HepG2 (cell line): ENCODE data around the gene EXOSC9. TPM values are rescaled to one million over a fixed set of nuclear protein-coding genes. Genes with fewer than 3 reads are reported as not detected.

ENCODE experiments used
- CBX2 ChIP-seq, 2 experiments: fragments of 200-600 bp in 1 of 2; sonication (generic); formaldehyde crosslinking in 1 of 2; IDR thresholded peaks; 2 replicates each; pipeline versions ENCODE4 v1.7.0 to v1.8.1; 2018 to 2022; ENCODE audit warnings: low read depth in 2 of 2, low read length in 1 of 2, mild to moderate bottlenecking in 1 of 2, missing genetic modification reagents in 1 of 2
- GFI1 ChIP-seq: sonication (generic); formaldehyde crosslinking; IDR thresholded peaks from 2 replicates; pipeline ENCODE4 v1.5.0; 2020; ENCODE audit warnings: missing genetic modification reagents, mild to moderate bottlenecking, borderline replicate concordance
- MTF1 ChIP-seq: sonication (generic); formaldehyde crosslinking; IDR thresholded peaks from 2 replicates; pipeline ENCODE4 v1.5.0; 2020; ENCODE audit warnings: missing genetic modification reagents
- RARG ChIP-seq: sonication (generic); formaldehyde crosslinking; IDR thresholded peaks from 2 replicates; pipeline ENCODE4 v1.4.0; 2020; ENCODE audit warnings: low read depth, mild to moderate bottlenecking, missing genetic modification reagents
- SIN3A ChIP-seq: IDR thresholded peaks from 2 replicates; pipeline ENCODE4 v1.6.1; 2011; ENCODE audit warnings: low read depth, mild to moderate bottlenecking, control low read depth, low read length, borderline replicate concordance
- SMYD3 ChIP-seq: sonication (generic); formaldehyde crosslinking; IDR thresholded peaks from 2 replicates; pipeline ENCODE4 v1.8.1; 2023; ENCODE audit warnings: mild to moderate bottlenecking, missing genetic modification reagents
- SP2 ChIP-seq: sonication (generic); formaldehyde crosslinking; IDR thresholded peaks from 2 replicates; pipeline ENCODE4 v1.5.1; 2020; ENCODE audit warnings: mild to moderate bottlenecking, missing genetic modification reagents
- TCF7L2 ChIP-seq: IDR thresholded peaks from 2 replicates; pipeline ENCODE4 v1.6.1; 2011; ENCODE audit warnings: mild to moderate bottlenecking, low read depth, low read length, moderate library complexity
- ZNF337 ChIP-seq: sonication (generic); formaldehyde crosslinking; IDR thresholded peaks from 2 replicates; pipeline ENCODE4 v1.5.1; 2020; ENCODE audit warnings: missing genetic modification reagents, low read depth, mild to moderate bottlenecking, borderline replicate concordance
- ZNF383 ChIP-seq: sonication (generic); formaldehyde crosslinking; IDR thresholded peaks from 2 replicates; pipeline ENCODE4 v1.4.0; 2020; ENCODE audit warnings: missing genetic modification reagents, mild to moderate bottlenecking, borderline replicate concordance
- ZNF552 ChIP-seq: sonication (generic); formaldehyde crosslinking; IDR thresholded peaks from 2 replicates; pipeline ENCODE4 v1.9.0; 2022; ENCODE audit warnings: missing genetic modification reagents, mild to moderate bottlenecking, borderline replicate concordance
- ZNF556 ChIP-seq: sonication (generic); formaldehyde crosslinking; IDR thresholded peaks from 2 replicates; pipeline ENCODE4 v1.4.0; 2020; ENCODE audit warnings: mild to moderate bottlenecking, missing genetic modification reagents, borderline replicate concordance
- ZNF558 ChIP-seq: sonication (generic); formaldehyde crosslinking; IDR thresholded peaks from 2 replicates; pipeline ENCODE4 v1.9.0; 2022; ENCODE audit warnings: mild to moderate bottlenecking, missing genetic modification reagents, borderline replicate concordance
- polyA plus RNA-seq, 8 experiments: library from polyadenylated mRNA; depleted of rRNA in 3 of 8; stranded (reverse) in 7 of 8; unstranded in 1 of 8; fragments of >200 nt; fragmentation: Illumina TruSeq in 4 of 8; extraction: Trizol in 4 of 8; gene quantifications; 2 replicates each; pipeline versions ENCODE4 v1.2.1 to v1.2.3, GENCODE V29; 2011 to 2016; ENCODE audit warnings: low read depth in 4 of 8, missing spikeins in 1 of 8, mixed read lengths in 1 of 8; ENCODE audit not compliant: insufficient read depth in 1 of 8
- total RNA-seq, 5 experiments: library from RNA; depleted of rRNA; stranded (reverse); fragments of >200 nt; fragmentation: Illumina TruSeq; extraction: Trizol; gene quantifications; 2 replicates each; pipeline ENCODE4 v1.2.3, GENCODE V29; 2016; ENCODE audit warnings: low read depth in 1 of 5
- TF ChIP-seq, protein P1 (sequence below): sonication (generic); formaldehyde crosslinking; IDR thresholded peaks from 2 replicates; pipeline ENCODE4 v1.5.1; 2020; ENCODE audit warnings: mild to moderate bottlenecking, moderate library complexity, missing genetic modification reagents
- TF ChIP-seq, protein P2 (sequence below): sonication (generic); formaldehyde crosslinking; conservative IDR thresholded peaks from 2 replicates; pipeline ENCODE4 v1.8.0; 2022; ENCODE audit warnings: missing genetic modification reagents
- TF ChIP-seq, protein P3 (sequence below): sonication (generic); formaldehyde crosslinking; conservative IDR thresholded peaks from 2 replicates; pipeline ENCODE4 v1.8.0; 2022; ENCODE audit warnings: mild to moderate bottlenecking, moderate library complexity, missing genetic modification reagents
- TF ChIP-seq, protein P4 (sequence below): sonication (generic); formaldehyde crosslinking; IDR thresholded peaks from 2 replicates; pipeline ENCODE4 v1.8.0; 2022; ENCODE audit warnings: mild to moderate bottlenecking, missing genetic modification reagents, moderate library complexity
- TF ChIP-seq, protein P5 (sequence below): sonication (generic); formaldehyde crosslinking; IDR thresholded peaks from 2 replicates; pipeline ENCODE4 v1.5.0; 2020; ENCODE audit warnings: mild to moderate bottlenecking, missing genetic modification reagents

EXOSC9 gene
- total and polyA plus RNA-seq, 2 of the 13 experiments (the other 11 are each of a cell fraction or from before 2014, with no cell fraction given), result 26.0 to 48.0 TPM

DNA sequence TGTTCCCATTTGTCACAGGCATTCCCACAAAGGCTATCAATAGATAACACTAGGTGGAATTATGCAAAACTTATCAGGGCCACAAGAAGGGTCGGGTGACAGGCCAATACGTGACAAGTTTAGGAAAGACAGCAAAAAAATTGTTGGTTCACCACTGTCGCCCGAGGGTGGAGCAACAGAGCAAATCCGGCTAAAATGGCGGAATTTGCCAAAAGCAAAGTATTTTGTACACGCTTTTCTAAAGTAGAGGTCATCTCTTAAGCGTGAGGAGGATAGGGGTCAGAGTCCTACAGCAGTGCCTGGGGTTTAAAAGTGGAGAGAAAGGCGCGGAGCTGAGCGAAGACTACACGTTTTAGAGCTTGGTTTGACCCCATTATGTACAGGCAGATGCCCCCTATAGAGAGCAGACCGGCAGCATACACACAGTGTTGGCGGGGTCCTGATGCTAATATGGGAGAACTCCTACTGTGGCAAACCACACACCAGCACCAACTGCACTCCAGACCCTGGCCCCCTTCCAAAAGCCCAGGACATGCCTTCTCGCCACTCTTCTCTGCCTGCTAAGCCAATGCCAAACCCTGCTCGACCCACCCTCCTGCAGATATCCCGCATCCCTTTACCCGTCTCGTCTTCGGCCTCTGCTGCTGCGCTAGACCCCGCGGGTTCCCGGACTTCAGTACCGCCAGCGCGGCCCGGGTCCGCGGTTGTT is 21.8 kb downstream of the EXOSC9 start (continued):
- TF ChIP-seq, protein P1, sequence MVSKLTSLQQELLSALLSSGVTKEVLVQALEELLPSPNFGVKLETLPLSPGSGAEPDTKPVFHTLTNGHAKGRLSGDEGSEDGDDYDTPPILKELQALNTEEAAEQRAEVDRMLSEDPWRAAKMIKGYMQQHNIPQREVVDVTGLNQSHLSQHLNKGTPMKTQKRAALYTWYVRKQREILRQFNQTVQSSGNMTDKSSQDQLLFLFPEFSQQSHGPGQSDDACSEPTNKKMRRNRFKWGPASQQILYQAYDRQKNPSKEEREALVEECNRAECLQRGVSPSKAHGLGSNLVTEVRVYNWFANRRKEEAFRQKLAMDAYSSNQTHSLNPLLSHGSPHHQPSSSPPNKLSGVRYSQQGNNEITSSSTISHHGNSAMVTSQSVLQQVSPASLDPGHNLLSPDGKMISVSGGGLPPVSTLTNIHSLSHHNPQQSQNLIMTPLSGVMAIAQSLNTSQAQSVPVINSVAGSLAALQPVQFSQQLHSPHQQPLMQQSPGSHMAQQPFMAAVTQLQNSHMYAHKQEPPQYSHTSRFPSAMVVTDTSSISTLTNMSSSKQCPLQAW, result peak; percentile 5; the same call in 1 of the 2 replicates
- TF ChIP-seq SIN3A (0 out of 2 replicates have a peak, but pooled peaks have one; percentile 25), SMYD3 (CRISPR knock-in tag) (0 out of 2 replicates have a peak, but pooled peaks have one; percentile 36), SP2 (CRISPR knock-in tag) (0 out of 2 replicates have a peak, but pooled peaks have one; percentile 7), GFI1 (0 out of 2 replicates have a peak, but pooled peaks have one; percentile 17), ZNF558 (CRISPR knock-in tag) (no peak), RARG (CRISPR knock-in tag) (0 out of 2 replicates have a peak, but pooled peaks have one; percentile 52), TCF7L2 (no peak), ZNF552 (CRISPR knock-in tag) (no peak), ZNF337 (CRISPR knock-in tag) (no peak), MTF1 (CRISPR knock-in tag) (no peak), CBX2 (IDR thresholded peaks at IDR 0.05; ENCODE audit: low read depth, low read length) (no peak), CBX2 (CRISPR knock-in tag; IDR thresholded peaks at IDR 0.05; ENCODE audit: low read depth) (0 out of 2 replicates have a peak, but pooled peaks have one; percentile 23), ZNF556 (CRISPR knock-in tag) (0 out of 2 replicates have a peak, but pooled peaks have one; percentile 21), ZNF383 (CRISPR knock-in tag) (peak; percentile 48; the same call in 1 of the 2 replicates)
- TF ChIP-seq, protein P2, sequence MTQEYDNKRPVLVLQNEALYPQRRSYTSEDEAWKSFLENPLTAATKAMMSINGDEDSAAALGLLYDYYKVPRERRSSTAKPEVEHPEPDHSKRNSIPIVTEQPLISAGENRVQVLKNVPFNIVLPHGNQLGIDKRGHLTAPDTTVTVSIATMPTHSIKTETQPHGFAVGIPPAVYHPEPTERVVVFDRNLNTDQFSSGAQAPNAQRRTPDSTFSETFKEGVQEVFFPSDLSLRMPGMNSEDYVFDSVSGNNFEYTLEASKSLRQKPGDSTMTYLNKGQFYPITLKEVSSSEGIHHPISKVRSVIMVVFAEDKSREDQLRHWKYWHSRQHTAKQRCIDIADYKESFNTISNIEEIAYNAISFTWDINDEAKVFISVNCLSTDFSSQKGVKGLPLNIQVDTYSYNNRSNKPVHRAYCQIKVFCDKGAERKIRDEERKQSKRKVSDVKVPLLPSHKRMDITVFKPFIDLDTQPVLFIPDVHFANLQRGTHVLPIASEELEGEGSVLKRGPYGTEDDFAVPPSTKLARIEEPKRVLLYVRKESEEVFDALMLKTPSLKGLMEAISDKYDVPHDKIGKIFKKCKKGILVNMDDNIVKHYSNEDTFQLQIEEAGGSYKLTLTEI, result no peak
- TF ChIP-seq, protein P3, sequence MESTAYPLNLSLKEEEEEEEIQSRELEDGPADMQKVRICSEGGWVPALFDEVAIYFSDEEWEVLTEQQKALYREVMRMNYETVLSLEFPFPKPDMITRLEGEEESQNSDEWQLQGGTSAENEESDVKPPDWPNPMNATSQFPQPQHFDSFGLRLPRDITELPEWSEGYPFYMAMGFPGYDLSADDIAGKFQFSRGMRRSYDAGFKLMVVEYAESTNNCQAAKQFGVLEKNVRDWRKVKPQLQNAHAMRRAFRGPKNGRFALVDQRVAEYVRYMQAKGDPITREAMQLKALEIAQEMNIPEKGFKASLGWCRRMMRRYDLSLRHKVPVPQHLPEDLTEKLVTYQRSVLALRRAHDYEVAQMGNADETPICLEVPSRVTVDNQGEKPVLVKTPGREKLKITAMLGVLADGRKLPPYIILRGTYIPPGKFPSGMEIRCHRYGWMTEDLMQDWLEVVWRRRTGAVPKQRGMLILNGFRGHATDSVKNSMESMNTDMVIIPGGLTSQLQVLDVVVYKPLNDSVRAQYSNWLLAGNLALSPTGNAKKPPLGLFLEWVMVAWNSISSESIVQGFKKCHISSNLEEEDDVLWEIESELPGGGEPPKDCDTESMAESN (CRISPR knock-in tag), result 0 out of 2 replicates have a peak, but pooled peaks have one; percentile 56
- TF ChIP-seq, protein P4, sequence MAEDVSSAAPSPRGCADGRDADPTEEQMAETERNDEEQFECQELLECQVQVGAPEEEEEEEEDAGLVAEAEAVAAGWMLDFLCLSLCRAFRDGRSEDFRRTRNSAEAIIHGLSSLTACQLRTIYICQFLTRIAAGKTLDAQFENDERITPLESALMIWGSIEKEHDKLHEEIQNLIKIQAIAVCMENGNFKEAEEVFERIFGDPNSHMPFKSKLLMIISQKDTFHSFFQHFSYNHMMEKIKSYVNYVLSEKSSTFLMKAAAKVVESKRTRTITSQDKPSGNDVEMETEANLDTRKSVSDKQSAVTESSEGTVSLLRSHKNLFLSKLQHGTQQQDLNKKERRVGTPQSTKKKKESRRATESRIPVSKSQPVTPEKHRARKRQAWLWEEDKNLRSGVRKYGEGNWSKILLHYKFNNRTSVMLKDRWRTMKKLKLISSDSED (CRISPR knock-in tag), result peak; percentile 52; the same call in 1 of the 2 replicates
- TF ChIP-seq, protein P5, sequence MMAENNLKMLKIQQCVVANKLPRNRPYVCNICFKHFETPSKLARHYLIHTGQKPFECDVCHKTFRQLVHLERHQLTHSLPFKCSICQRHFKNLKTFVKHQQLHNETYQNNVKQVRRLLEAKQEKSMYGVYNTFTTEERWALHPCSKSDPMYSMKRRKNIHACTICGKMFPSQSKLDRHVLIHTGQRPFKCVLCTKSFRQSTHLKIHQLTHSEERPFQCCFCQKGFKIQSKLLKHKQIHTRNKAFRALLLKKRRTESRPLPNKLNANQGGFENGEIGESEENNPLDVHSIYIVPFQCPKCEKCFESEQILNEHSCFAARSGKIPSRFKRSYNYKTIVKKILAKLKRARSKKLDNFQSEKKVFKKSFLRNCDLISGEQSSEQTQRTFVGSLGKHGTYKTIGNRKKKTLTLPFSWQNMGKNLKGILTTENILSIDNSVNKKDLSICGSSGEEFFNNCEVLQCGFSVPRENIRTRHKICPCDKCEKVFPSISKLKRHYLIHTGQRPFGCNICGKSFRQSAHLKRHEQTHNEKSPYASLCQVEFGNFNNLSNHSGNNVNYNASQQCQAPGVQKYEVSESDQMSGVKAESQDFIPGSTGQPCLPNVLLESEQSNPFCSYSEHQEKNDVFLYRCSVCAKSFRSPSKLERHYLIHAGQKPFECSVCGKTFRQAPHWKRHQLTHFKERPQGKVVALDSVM (CRISPR knock-in tag), result no peak
